Activated CD4-positive, alpha-beta memory T cell treated with anti-CD3 and anti-CD28 coated beads, Interleukin-2, amount 10 ng/mL, durations not matched to agents 7 days and 5 days (primary cell): ENCODE results near the gene BRD1. TPM values are rescaled to one million over a fixed set of nuclear protein-coding genes. Genes with fewer than 3 reads are reported as not detected.
"Not testable (repeated sequence)": the region's sequence is repeated elsewhere in the genome, so short reads cannot be mapped to it uniquely, and the experiment has no call there.

Experiments
- CTCF ChIA-PET: fragments of 350-600 bp; sonication (Branson Sonifier 250); formaldehyde crosslinking; loops from one replicate; lab custom pipeline; 2021; ENCODE audit warnings: antibody characterized with exemption, inconsistent platforms; lab: Charles Lee
- POLR2A ChIA-PET: fragments of 350-600 bp; sonication (Branson Sonifier 250); formaldehyde crosslinking; loops from one replicate; lab custom pipeline; 2021; ENCODE audit warnings: antibody characterized with exemption; lab: Charles Lee
- DNase-seq: peaks from one replicate; pipeline ENCODE4 v3.0.0-alpha.2; 2020
- H3K27ac Mint-ChIP-seq: one replicate; pipeline ENCODE4 v1.8.0; 2021; ENCODE audit warnings: mild to moderate bottlenecking, mixed read lengths
- H3K27me3 Mint-ChIP-seq: one replicate; pipeline ENCODE4 v1.8.0; 2021; ENCODE audit warnings: mixed read lengths
- H3K36me3 Mint-ChIP-seq: one replicate; pipeline ENCODE4 v1.8.0; 2021; ENCODE audit warnings: low read depth, mixed read lengths
- H3K4me1 Mint-ChIP-seq: one replicate; pipeline ENCODE4 v1.8.0; 2021; ENCODE audit warnings: mixed read lengths
- H3K4me3 Mint-ChIP-seq: one replicate; pipeline ENCODE4 v1.8.0; 2021; ENCODE audit warnings: mild to moderate bottlenecking, mixed read lengths
- H3K9me3 Mint-ChIP-seq: one replicate; pipeline ENCODE4 v1.8.0; 2021; ENCODE audit warnings: mixed read lengths
- total RNA-seq, 2 experiments: library from RNA; stranded (reverse); gene quantifications; one replicate each; pipeline ENCODE4 v1.2.3, GENCODE V29; 2021

Gene BRD1
- total RNA-seq, 2 experiments from 2014 or later = 54.7 to 55.4 TPM

DNA sequence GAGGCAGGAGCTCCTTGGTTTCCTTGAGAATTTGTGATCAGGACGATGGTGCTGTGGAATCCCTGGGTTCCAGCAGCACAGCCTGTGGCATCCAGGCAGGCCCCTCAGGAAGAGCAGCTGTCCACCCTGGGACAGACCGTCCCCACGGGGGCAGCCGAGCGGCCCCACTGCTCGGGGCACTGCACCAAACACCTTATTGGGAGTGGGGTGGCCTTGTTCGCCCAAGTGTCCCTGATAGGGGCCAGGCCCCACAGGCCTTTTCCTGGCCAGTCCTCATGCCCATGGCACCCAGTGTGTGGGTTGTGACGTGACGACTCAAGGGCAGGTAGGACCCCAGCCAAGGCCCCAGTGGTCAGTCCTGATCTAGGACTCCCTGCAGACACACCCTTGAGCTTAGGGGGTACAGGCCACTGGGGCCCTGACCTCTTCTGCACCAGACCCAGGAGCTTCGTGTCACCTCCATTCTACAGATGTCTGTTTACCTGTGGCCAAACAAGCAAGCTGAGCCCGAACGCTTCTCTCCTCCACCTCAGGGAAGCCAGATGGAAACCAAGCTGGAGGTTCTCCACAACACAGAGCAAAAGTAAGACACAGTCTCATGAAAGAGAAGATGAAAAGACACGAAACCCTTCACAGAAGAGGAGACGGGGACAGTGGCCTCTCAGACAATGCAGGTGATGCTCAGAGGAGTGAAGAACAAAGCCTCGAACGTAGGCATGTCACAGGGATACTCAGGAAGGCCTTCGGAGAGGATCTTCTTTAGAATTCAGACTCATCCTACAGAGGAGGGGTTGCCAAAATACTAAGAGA is 1.6 kb upstream of the BRD1 start:
- no peak for DNase-seq
- no peaks in the 10 kb centered on the region for H3K27me3 Mint-ChIP-seq
- H3K27ac Mint-ChIP-seq = peak overlapping the region; percentile 99
- peaks cover 27% of the 10 kb centered on the region for H3K36me3 Mint-ChIP-seq
- H3K4me1 Mint-ChIP-seq = peaks cover 57% of the 10 kb centered on the region
- H3K9me3 Mint-ChIP-seq = no peaks in the 10 kb centered on the region
- ChIA-PET CTCF (interaction anchor here (1.0 kb wide), 2 partner anchors 9 to 201 kb away, joined by 3 to 4 read pairs; no protein-coding TSS in a partner anchor), POLR2A (interaction anchor here (0.6 to 2.7 kb wide), 7 partner anchors 9 to 89 kb away, joined by 3 to 28 read pairs (median 6); partner anchors contain the start of genes ALG12, CRELD2 and ZBED4)
- H3K4me3 Mint-ChIP-seq = peak overlapping the region; percentile 71

DNA sequence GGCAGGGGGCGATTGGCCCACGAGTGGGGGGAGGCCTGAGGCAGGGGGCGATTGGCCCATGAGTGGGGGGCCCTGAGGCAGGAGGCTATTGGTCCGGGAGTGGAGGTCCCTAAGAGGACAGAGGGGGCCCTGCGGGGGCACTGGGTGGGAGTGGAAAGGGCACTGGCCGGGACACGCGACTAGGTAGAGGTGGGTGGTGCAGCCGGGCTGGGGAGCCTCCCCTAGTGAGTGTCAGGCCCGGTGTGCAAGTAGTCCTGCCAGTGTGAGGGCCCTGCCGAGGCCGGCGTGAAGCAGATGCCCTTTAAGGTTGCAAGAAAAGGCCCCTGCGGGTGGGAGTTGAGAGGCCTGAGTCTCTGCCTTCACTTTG is 909 bp upstream of the BRD1 start:
- DNase-seq = no peak
- no peaks in the 10 kb centered on the region for H3K9me3 Mint-ChIP-seq
- H3K36me3 Mint-ChIP-seq = peaks cover 33% of the 10 kb centered on the region
- ChIA-PET CTCF (interaction anchor here (1.0 kb wide), 1 partner anchor 10 kb away, joined by 3 read pairs; no protein-coding TSS in a partner anchor), POLR2A (interaction anchor here (1.0 to 2.7 kb wide), 5 partner anchors 10 to 39 kb away, joined by 3 to 28 read pairs (median 13); partner anchors contain the start of gene ZBED4)
- H3K4me3 Mint-ChIP-seq = peak overlapping the region; percentile 71
- no peaks in the 10 kb centered on the region for H3K27me3 Mint-ChIP-seq
- peak overlapping the region; percentile 99 for H3K27ac Mint-ChIP-seq
- peaks cover 59% of the 10 kb centered on the region for H3K4me1 Mint-ChIP-seq

DNA sequence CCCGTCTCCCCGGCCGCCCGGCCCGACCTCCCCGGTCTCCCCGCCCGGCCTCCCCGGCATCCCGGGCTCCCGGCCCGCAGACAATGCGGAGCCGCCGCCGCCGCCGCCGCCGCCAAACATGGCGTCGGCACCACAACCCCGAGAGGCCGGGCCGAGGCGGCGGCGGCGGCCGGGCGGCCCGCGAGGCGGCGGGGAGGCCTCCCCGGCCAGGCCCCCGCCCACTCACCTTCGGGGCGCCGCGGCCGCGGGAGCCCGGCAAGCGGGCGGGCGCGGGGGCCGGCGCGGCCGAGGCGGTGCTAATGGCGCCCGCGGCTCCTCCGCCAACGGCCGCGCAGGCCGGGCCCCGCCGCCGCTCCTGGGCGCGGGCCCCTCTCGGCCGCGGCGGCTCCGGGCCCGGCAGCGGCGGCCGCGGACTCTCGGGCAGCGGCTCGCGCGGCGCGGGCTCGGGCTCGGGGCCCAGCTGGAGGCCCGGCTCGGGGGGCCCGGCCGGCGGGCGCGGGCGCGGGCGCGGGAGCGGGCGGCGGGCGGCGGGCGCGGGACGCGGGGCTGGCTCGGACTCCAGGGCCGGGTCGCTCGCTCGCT is 311 bp downstream of the BRD1 start:
- peaks cover 44% of the 10 kb centered on the region for H3K36me3 Mint-ChIP-seq

DNA sequence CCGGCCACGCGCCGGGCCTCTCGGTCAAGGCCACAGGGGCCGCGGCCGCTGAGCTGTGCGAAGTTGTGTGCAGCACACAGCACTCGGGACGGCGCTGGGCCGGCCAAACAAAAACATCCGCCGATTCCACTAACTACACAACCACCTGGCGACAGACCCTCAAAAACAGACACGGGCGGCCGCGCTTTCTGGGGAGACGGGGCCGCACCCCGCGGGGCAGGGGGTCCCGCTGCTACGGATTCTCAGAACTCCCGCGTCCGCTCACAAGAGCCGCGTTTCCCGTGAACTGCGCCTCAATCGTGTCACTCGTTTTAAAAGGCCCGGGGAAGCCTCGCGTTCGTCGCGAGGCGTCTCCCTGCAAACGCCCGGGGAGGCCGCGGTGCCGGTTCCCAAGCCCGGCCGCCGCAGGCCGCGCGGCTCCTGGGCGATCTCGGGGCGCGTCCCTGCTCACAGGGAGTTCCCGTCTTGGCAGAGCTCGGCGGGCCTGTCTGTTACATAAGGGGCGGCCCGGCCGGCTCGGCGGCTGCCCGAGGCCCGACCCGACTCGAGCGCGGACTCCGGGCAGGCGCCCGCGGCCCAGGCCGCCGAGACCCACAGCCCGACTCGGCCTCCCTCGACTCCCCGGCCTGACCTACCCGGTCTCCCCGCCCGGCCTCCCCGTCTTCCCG is 936 bp downstream of the BRD1 start:
- peaks cover 65% of the 10 kb centered on the region for H3K4me1 Mint-ChIP-seq
- no peaks in the 10 kb centered on the region for H3K27me3 Mint-ChIP-seq
- peak overlapping the region; percentile 92 for H3K4me3 Mint-ChIP-seq
- ChIA-PET CTCF (interaction anchor here (2.1 kb wide), 1 partner anchor 12 kb away, joined by 13 read pairs; no protein-coding TSS in a partner anchor), POLR2A (interaction anchor here (0.6 to 2.7 kb wide), 26 partner anchors 10 to 364 kb away, joined by 3 to 45 read pairs (median 4); partner anchors contain the start of genes ALG12, CRELD2, PIM3 and ZBED4)
- H3K27ac Mint-ChIP-seq = peak overlapping the region; percentile 97
- peaks cover 48% of the 10 kb centered on the region for H3K36me3 Mint-ChIP-seq
- no peaks in the 10 kb centered on the region for H3K9me3 Mint-ChIP-seq
- peak; percentile 53 for DNase-seq

More for the DNA sequence above, 311 bp downstream of the BRD1 start:
- Mint-ChIP-seq H3K4me3 (peak overlapping the region; percentile 92), H3K9me3 (no peaks in the 10 kb centered on the region), H3K4me1 (peaks cover 62% of the 10 kb centered on the region), H3K27me3 (no peaks in the 10 kb centered on the region), H3K27ac (no peak overlapping the region)
- POLR2A ChIA-PET = interaction anchor here (1.1 to 2.7 kb wide), 7 partner anchors 10 to 91 kb away, joined by 3 to 45 read pairs (median 12); partner anchors contain the start of genes ALG12, CRELD2 and ZBED4
- CTCF ChIA-PET = interaction anchor here (2.1 kb wide), 1 partner anchor 12 kb away, joined by 13 read pairs; no protein-coding TSS in a partner anchor
- DNase-seq = peak; percentile 29

DNA sequence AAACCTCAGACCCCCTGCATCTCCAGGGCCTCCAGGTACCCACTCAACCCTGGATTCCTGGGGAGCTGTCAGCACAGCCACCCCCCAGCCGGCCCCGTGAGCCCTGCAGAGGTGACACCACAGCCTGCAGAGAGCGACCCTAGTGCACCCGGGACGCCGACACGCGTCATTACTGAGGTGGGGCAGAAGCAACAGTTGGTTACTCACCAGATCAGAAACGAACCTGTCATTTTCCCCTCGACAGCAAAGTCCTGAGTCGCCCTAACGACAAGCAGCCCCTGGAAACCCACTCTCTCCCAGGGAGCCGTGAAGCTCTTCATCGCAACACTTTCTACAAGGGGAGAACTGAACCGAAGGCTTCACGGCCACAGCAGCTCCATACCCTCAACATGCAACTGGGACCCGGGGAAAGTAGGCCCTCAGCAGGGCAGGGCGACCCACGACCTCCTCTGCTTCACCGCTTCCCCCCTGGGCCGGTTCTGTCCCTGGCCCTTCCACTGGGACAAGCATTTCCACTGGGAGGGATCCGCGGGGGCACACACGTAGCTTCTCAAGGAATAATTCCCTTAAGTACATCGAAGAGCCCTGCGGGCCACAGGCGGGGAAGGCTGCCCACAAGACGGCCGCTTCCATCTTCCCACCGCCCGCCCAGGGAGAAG is 1.6 kb downstream of the BRD1 start:
- Mint-ChIP-seq H3K27me3 (no peaks in the 10 kb centered on the region), H3K27ac (peak overlapping the region; percentile 97), H3K36me3 (peaks cover 50% of the 10 kb centered on the region), H3K4me3 (peak overlapping the region; percentile 92), H3K9me3 (no peaks in the 10 kb centered on the region), H3K4me1 (peaks cover 62% of the 10 kb centered on the region)
- POLR2A ChIA-PET = interaction anchor here (0.6 to 2.7 kb wide), 26 partner anchors 10 to 365 kb away, joined by 3 to 45 read pairs (median 4); partner anchors contain the start of genes ALG12, CRELD2, PIM3 and ZBED4
- CTCF ChIA-PET = interaction anchor here (2.1 kb wide), 1 partner anchor 13 kb away, joined by 13 read pairs; no protein-coding TSS in a partner anchor
- DNase-seq = peak; percentile 74

DNA sequence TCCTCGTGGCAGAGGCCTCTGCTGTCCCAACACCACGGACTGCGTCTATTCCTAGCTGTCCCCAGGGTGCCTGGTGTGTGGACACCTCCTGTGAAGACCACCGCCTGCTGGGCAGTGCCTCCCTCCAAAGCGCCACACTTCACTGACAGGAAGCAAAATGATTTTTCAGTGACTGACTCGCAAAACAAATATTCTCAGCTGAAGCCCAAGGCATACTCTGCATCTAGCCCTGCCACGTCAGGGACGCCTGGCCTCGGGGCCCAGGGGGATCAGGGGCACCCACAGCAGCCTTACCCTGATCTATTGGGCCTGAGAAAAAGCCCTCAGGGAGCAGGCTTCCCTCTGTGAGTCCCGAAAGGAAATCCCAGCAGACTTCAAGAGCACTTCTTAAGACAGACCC is 2.2 kb downstream of the BRD1 start:
- H3K4me3 Mint-ChIP-seq = peak overlapping the region; percentile 92
- CTCF ChIA-PET = interaction anchor here (2.1 kb wide), 1 partner anchor 14 kb away, joined by 13 read pairs; no protein-coding TSS in a partner anchor
- H3K4me1 Mint-ChIP-seq = peaks cover 64% of the 10 kb centered on the region

DNA sequence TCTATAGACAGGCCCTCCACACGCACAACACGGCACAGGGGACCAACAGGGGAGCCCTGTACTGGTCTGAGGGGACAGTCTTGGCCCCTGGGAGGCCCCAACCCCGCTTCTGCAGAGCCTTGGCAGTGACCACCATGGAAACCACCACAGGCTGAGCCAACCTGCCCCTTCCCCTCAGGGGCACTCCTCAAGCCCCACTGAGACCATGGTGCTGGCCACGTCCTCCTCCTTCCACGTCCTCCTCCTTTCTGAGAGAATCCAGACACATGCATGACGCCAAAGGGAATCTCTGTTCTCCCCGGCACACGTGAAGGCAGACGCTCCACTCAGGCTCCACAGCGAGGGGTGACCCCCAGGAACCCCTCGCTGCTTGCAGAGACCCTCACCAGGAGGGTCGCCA is 2.7 kb downstream of the BRD1 start:
- peaks cover 59% of the 10 kb centered on the region for H3K36me3 Mint-ChIP-seq
- H3K4me1 Mint-ChIP-seq = peaks cover 62% of the 10 kb centered on the region
- POLR2A ChIA-PET = interaction anchor here (1.9 to 2.7 kb wide), 5 partner anchors 15 to 137 kb away, joined by 10 to 45 read pairs (median 23); partner anchors contain the start of genes ALG12, CRELD2, PIM3 and ZBED4

More for the DNA sequence above, 2.2 kb downstream of the BRD1 start:
- POLR2A ChIA-PET = interaction anchor here (0.9 to 2.7 kb wide), 19 partner anchors 13 to 365 kb away, joined by 3 to 45 read pairs (median 6); partner anchors contain the start of genes ALG12, CRELD2, PIM3 and ZBED4
- no peak for DNase-seq
- H3K36me3 Mint-ChIP-seq = peaks cover 57% of the 10 kb centered on the region
- peak overlapping the region; percentile 97 for H3K27ac Mint-ChIP-seq
- no peaks in the 10 kb centered on the region for H3K27me3 Mint-ChIP-seq
- H3K9me3 Mint-ChIP-seq = no peaks in the 10 kb centered on the region

DNA sequence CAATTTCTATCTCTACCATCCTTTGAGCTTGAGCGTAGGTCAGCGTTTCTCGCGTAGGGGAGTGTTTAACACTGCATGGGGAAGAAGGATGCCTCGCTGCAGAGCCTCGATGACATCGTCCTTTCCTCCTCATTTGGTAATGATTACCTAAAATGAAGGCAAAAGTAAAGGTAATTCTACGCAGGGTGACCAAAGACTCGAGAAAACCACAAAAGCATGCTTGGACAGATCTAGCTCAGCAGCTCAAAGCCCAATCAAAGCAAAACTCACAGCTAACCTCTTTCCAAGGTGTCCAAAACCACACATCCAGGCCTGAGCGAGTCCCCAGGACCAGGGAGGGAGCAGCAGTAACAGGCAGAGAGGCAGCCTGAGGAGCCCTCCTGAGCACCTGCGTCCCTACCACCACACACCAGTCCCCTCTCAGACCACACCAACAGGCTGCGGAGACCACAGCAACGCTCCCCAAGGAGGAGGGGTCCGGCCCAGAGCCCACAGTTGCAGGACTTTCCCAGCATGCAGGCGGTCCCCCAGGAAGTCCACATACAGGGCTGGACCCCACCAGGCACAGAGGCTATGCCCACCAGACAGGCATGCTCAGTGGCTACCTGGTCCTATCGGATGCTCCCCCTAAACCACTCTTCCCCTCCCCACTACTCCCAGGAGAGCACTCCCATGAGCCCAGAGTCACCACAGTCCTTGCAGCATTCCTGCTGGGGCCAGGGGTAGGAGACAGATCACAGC is 3.3 kb downstream of the BRD1 start:
- Mint-ChIP-seq H3K4me1 (peaks cover 56% of the 10 kb centered on the region), H3K9me3 (no peaks in the 10 kb centered on the region), H3K27ac (peak overlapping the region; percentile 40), H3K4me3 (peak overlapping the region; percentile 21), H3K27me3 (no peaks in the 10 kb centered on the region), H3K36me3 (peaks cover 56% of the 10 kb centered on the region)
- no peak for DNase-seq
- ChIA-PET CTCF (no interaction called here), POLR2A (no interaction called here)

More for the DNA sequence above, 2.7 kb downstream of the BRD1 start:
- Mint-ChIP-seq H3K9me3 (no peaks in the 10 kb centered on the region), H3K27ac (peak overlapping the region; percentile 40), H3K27me3 (no peaks in the 10 kb centered on the region), H3K4me3 (peak overlapping the region; percentile 21)
- CTCF ChIA-PET = no interaction called here
- no peak for DNase-seq

DNA sequence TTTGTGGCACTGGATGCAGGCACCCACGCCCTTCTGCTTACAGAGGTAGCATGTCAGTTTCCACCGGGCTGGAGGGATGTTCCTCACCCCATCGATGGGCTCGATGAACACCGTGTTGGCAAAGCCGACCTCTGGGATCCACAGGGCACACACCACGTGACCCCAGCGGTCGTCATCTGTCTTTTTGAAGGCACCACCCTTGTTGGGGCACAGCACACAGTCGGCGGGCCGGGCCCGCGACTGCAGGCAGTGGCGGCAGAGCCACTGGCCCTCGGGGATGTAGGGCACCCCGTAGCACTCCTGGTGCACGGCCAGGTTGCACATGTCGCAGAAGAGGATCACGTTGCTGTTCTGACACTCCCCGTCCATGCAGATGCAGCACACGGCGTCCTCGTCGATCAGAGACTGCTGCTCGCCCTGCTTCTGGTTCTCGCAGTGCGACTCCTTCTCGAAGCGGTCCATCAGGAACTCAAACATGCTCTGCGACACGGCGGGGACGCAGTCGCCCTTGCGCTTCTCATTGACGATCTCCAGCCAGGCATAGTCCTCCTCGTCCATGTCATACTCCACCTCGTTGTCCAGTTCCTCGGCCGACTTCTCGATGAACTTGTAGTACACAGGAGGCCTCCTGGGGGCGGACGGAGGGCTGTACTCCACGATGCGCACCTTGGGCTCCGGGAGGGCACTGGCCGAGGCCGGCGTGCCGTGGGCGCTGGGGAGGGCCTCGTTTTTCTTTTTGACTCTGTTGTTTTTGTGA is 4.2 kb downstream of the BRD1 start:
- Mint-ChIP-seq H3K4me1 (peaks cover 50% of the 10 kb centered on the region), H3K4me3 (no peak overlapping the region), H3K27me3 (no peaks in the 10 kb centered on the region), H3K36me3 (peaks cover 58% of the 10 kb centered on the region), H3K9me3 (no peaks in the 10 kb centered on the region), H3K27ac (no peak overlapping the region)
- CTCF ChIA-PET = no interaction called here
- POLR2A ChIA-PET = no interaction called here
- no peak for DNase-seq

DNA sequence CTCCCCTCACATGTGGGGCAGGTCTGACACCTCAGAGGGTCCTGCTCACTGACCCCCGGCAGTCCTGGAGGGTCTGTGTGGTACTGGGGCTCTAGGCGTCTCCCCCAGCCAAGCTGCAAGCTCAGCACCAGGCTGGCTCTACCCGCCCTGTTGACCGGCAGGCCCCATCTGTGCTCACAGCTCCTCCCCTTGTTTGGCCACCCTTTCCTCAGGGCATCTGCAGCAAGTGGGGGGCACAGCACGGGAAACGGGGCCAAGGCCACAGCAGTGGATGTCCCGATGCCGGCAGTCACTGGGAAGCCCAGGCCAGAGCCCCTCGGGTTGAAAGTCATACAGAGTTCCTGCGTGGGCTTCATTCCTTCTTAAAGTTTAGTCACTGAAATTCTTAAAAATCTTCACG is 5.9 kb downstream of the BRD1 start:
- Mint-ChIP-seq H3K36me3 (peaks cover 75% of the 10 kb centered on the region), H3K4me1 (peaks cover 65% of the 10 kb centered on the region)
- H3K27me3 Mint-ChIP-seq, DNase-seq, H3K9me3 Mint-ChIP-seq, H3K4me3 Mint-ChIP-seq, H3K27ac Mint-ChIP-seq: not testable (repeated sequence)
- POLR2A ChIA-PET = interaction anchor here (1.0 to 2.4 kb wide), 3 partner anchors 12 to 46 kb away, joined by 3 to 9 read pairs (median 4); no protein-coding TSS in a partner anchor
- CTCF ChIA-PET = interaction anchor here (0.8 to 1.3 kb wide), 2 partner anchors 33 to 54 kb away, joined by 3 to 4 read pairs; no protein-coding TSS in a partner anchor
